Endothelial cell of umbilical vein (primary cell): ENCODE data around the gene SYCP3. TPM values are rescaled to one million over a fixed set of nuclear protein-coding genes. Genes with fewer than 3 reads are reported as not detected.

Experiments
- BruUV-seq: library from RNA; stranded (reverse); fragments of 400-500 nt; replicated peaks from 2 replicates; lab custom pipeline; 2021; lab: Mats Ljungman, UMichigan
- CTCF ChIA-PET: fragments of 300-600, 350-600 bp; sonication (Branson Sonifier 250); formaldehyde crosslinking; loops from one replicate; lab custom pipeline; 2021; ENCODE audit warnings: antibody characterized with exemption, inconsistent platforms; lab: Charles Lee
- POLR2A ChIA-PET: fragments of 300-600, 350-600 bp; sonication (Branson Sonifier 250); formaldehyde crosslinking; loops from one replicate; lab custom pipeline; 2021; ENCODE audit warnings: antibody characterized with exemption, inconsistent platforms; lab: Charles Lee
- DNase-seq: peaks from one replicate; pipeline ENCODE4 v3.0.0-alpha.2; 2011; ENCODE audit warnings: low read depth, low spot score
- FAIRE-seq: peaks from 2 replicates; lab custom pipeline; 2011; peaks lifted over from hg19 to GRCh38; lab: Jason Lieb, UNC
- H2AFZ ChIP-seq: 2 replicates; pipeline ENCODE4 v1.6.0; 2012; ENCODE audit warnings: low read depth, low read length, control low read depth, inconsistent platforms
- H3K27ac ChIP-seq: 2 replicates; pipeline ENCODE4 v1.5.1; 2011; ENCODE audit warnings: low read depth, mild to moderate bottlenecking, control low read depth, low read length, moderate library complexity; ENCODE audit not compliant: insufficient read depth
- H3K27me3 ChIP-seq, 2 experiments: 2 replicates each; pipeline versions ENCODE4 v1.6.0 to v1.6.1; 2011; ENCODE audit warnings: low read length in 2 of 2, mixed read lengths in 1 of 2; ENCODE audit not compliant: control insufficient read depth in 2 of 2, insufficient read depth in 2 of 2
- H3K36me3 ChIP-seq, 2 experiments: 2 replicates in 1 of 2; 3 replicates in 1 of 2; pipeline ENCODE4 v1.5.1; 2011; ENCODE audit warnings: low read length in 2 of 2, mild to moderate bottlenecking in 1 of 2, moderate library complexity in 1 of 2; ENCODE audit not compliant: control insufficient read depth in 2 of 2, insufficient read depth in 2 of 2; ENCODE audit errors: extremely low read depth in 1 of 2
- H3K4me1 ChIP-seq: 3 replicates; pipeline ENCODE4 v1.5.1; 2011; ENCODE audit warnings: mild to moderate bottlenecking, low read length; ENCODE audit not compliant: control insufficient read depth, insufficient read depth; ENCODE audit errors: extremely low read depth
- H3K4me2 ChIP-seq: 2 replicates; pipeline ENCODE4 v1.6.1; 2011; ENCODE audit warnings: low read length, control low read depth, mixed read lengths; ENCODE audit not compliant: insufficient read depth
- H3K4me3 ChIP-seq, 3 experiments: fragments of 200-600 bp in 1 of 3; sonication (generic), shearing (Covaris generic) in 1 of 3; replicated peaks in 1 of 3; 2 replicates each; pipeline ENCODE4 v1.5.1; 2011 to 2016; ENCODE audit warnings: control low read depth in 3 of 3, low read length in 3 of 3, mild to moderate bottlenecking in 2 of 3, inconsistent platforms in 1 of 3, low read depth in 1 of 3, moderate library complexity in 1 of 3; ENCODE audit not compliant: insufficient read depth in 1 of 3
- H3K79me2 ChIP-seq: 2 replicates; pipeline ENCODE4 v1.6.0; 2012; ENCODE audit warnings: low read length, inconsistent platforms; ENCODE audit not compliant: control insufficient read depth, insufficient read depth
- H3K9ac ChIP-seq: replicated peaks from 2 replicates; pipeline ENCODE3; 2011; ENCODE audit warnings: low read length, control low read depth; ENCODE audit not compliant: insufficient read depth; ENCODE audit errors: extremely low read depth
- H3K9me1 ChIP-seq: replicated peaks from 3 replicates; pipeline ENCODE4 v1.6.0; 2011; ENCODE audit warnings: mild to moderate bottlenecking, low read length; ENCODE audit not compliant: control insufficient read depth, insufficient read depth; ENCODE audit errors: extremely low read depth
- H3K9me3 ChIP-seq: replicated peaks from 2 replicates; pipeline ENCODE4 v1.5.1; 2012; ENCODE audit warnings: low read length, inconsistent platforms; ENCODE audit not compliant: control insufficient read depth, insufficient read depth
- H4K20me1 ChIP-seq: replicated peaks from 2 replicates; pipeline ENCODE3; 2011; ENCODE audit warnings: mild to moderate bottlenecking, low read length; ENCODE audit not compliant: control insufficient read depth, insufficient read depth; ENCODE audit errors: extremely low read depth
- EZH2 ChIP-seq: IDR thresholded peaks from 2 replicates; pipeline ENCODE4 v1.6.1; 2012; ENCODE audit warnings: borderline replicate concordance, low read depth, mild to moderate bottlenecking, moderate library complexity, low read length, inconsistent platforms; ENCODE audit not compliant: severe bottlenecking
- FOS ChIP-seq: IDR thresholded peaks from 2 replicates; pipeline ENCODE4 v1.6.1; 2011; ENCODE audit warnings: mild to moderate bottlenecking, low read length, moderate library complexity, borderline replicate concordance; ENCODE audit not compliant: insufficient read depth
- GATA2 ChIP-seq: IDR thresholded peaks from 2 replicates; pipeline ENCODE4 v1.7.0; 2011; ENCODE audit warnings: low read depth, mild to moderate bottlenecking, moderate library complexity, mixed read lengths, low read length; ENCODE audit not compliant: insufficient read length, insufficient read depth
- JUN ChIP-seq: IDR thresholded peaks from 2 replicates; pipeline ENCODE4 v1.6.1; 2011; ENCODE audit warnings: borderline replicate concordance, low read depth; ENCODE audit not compliant: insufficient read length, insufficient read depth
- MYC ChIP-seq: IDR thresholded peaks from one replicate; pipeline ENCODE4 v1.6.1; 2011; ENCODE audit warnings: mild to moderate bottlenecking, low read depth, low read length
- POLR2A ChIP-seq: IDR thresholded peaks from 2 replicates; pipeline ENCODE4 v1.6.1; 2012; ENCODE audit warnings: low read depth, mild to moderate bottlenecking, control low read depth, low read length
- POLR2AphosphoS5 ChIP-seq: IDR thresholded peaks from 2 replicates; pipeline ENCODE4 v1.6.1; 2012; ENCODE audit warnings: low read depth, mild to moderate bottlenecking, control low read depth, low read length, moderate library complexity; ENCODE audit not compliant: insufficient read depth
- dilution Hi-C: fragments of 300-500 bp; cut with MboI; formaldehyde crosslinking; loops from one replicate; pipeline ENCODE4 v1.15.0; 2019; ENCODE audit warnings: low sequenced_read_pairs; ENCODE audit not compliant: extremely low pct_ligation_motif_present
- intact Hi-C: fragments of 100-400 bp; cut with micrococcal nuclease; formaldehyde crosslinking; loops from one replicate; pipeline ENCODE4 v1.10.0; 2022
- polyA plus RNA-seq, 4 experiments: library from polyadenylated mRNA; depleted of rRNA in 3 of 4; stranded (reverse) in 3 of 4; unstranded in 1 of 4; fragments of >200 nt; gene quantifications; 2 replicates each; pipeline versions ENCODE4 v1.2.1 to v1.2.3, GENCODE V29; 2011 to 2012; ENCODE audit warnings: missing spikeins in 1 of 4
- total RNA-seq: library from RNA; stranded (reverse); gene quantifications from 2 replicates; pipeline ENCODE4 v1.2.3, GENCODE V29; 2021
- TF ChIP-seq, protein P1 (sequence below): IDR thresholded peaks from 2 replicates; pipeline ENCODE4 v1.6.1; 2011; ENCODE audit not compliant: insufficient read depth, insufficient read length
- TF ChIP-seq, protein P2 (sequence below), 2 donors: IDR thresholded peaks; 1 replicate in 1 of 2; 2 replicates in 1 of 2; pipeline ENCODE4 v1.5.1; 2011; ENCODE audit warnings: low read length in 2 of 2, mild to moderate bottlenecking in 2 of 2, moderate library complexity in 2 of 2, control low read depth in 1 of 2, inconsistent platforms in 1 of 2, low read depth in 1 of 2; ENCODE audit not compliant: insufficient read depth in 1 of 2; ENCODE audit errors: extremely low read depth in 1 of 2

Gene SYCP3
- total and polyA plus RNA-seq, 2 donors (not counting 3 experiments of a cell fraction or from before 2014, with no cell fraction given) = 0.29 TPM; not detected in 1

DNA sequence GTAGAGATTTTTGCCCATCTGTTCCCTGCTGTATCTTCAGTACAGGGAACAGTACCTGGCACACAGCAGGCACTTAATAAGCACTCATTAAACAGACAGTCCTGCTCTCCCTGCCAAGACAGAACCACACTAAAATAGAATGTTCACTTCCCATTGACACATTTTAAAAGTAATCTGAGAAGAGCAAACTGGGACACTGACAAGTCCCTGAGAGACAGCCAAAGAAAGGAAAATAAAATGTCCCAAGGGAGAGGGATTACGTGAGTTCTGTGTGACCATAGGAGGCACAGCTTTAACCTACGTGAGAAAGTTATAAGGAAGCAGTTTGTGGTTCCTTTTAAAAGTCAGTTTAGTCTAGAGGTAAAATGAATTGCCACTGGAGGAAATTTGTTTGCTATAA lies 43.9 kb upstream of the SYCP3 start:
- Histone ChIP-seq H3K36me3 (no peaks in the 10 kb centered on the region), H3K4me3 (no peak overlapping the region), H4K20me1 (no peaks in the 10 kb centered on the region), H3K9ac (no peak overlapping the region), H3K4me2 (no peak overlapping the region), H3K9me1 (no peaks in the 10 kb centered on the region), H2AFZ (no peak overlapping the region), H3K4me1 (no peaks in the 10 kb centered on the region), H3K79me2 (no peaks in the 10 kb centered on the region), H3K27me3 (no peaks in the 10 kb centered on the region), H3K27ac (no peak overlapping the region), H3K9me3 (no peaks in the 10 kb centered on the region)
- DNase-seq = no peak
- intact Hi-C loops (no loop called here), dilution Hi-C loops (no loop called here)
- no peak for TF ChIP-seq MYC
- no peak for TF ChIP-seq POLR2AphosphoS5
- no peak for TF ChIP-seq FOS
- TF ChIP-seq, protein P1, sequence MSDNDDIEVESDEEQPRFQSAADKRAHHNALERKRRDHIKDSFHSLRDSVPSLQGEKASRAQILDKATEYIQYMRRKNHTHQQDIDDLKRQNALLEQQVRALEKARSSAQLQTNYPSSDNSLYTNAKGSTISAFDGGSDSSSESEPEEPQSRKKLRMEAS = no peak
- no peak for TF ChIP-seq JUN
- no peak for TF ChIP-seq EZH2
- TF ChIP-seq POLR2A = no peak
- no peak for TF ChIP-seq GATA2
- TF ChIP-seq, protein P2, sequence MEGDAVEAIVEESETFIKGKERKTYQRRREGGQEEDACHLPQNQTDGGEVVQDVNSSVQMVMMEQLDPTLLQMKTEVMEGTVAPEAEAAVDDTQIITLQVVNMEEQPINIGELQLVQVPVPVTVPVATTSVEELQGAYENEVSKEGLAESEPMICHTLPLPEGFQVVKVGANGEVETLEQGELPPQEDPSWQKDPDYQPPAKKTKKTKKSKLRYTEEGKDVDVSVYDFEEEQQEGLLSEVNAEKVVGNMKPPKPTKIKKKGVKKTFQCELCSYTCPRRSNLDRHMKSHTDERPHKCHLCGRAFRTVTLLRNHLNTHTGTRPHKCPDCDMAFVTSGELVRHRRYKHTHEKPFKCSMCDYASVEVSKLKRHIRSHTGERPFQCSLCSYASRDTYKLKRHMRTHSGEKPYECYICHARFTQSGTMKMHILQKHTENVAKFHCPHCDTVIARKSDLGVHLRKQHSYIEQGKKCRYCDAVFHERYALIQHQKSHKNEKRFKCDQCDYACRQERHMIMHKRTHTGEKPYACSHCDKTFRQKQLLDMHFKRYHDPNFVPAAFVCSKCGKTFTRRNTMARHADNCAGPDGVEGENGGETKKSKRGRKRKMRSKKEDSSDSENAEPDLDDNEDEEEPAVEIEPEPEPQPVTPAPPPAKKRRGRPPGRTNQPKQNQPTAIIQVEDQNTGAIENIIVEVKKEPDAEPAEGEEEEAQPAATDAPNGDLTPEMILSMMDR (IDR thresholded peaks at IDR 0.05; ENCODE audit: extremely low read depth in 1 of 2, insufficient read depth in 1 of 2, low read depth in 1 of 2, low read length in 2 of 2) = no peak
- BruUV-seq = no TSS peak
- CTCF ChIA-PET = interaction anchor here (0.5 to 2.2 kb wide), 5 partner anchors 9 to 48 kb away, joined by 3 to 14 read pairs (median 7); partner anchors contain the start of gene GNPTAB
- POLR2A ChIA-PET = interaction anchor here (0.7 kb wide), 1 partner anchor 47 kb away, joined by 3 read pairs; no protein-coding TSS in a partner anchor
- FAIRE-seq = no peak
